Activated CD4-positive, CD25-positive, alpha-beta regulatory T cell (primary cell): Measurements from ENCODE around the gene TBC1D22A.
"Not testable (repeated sequence)": the region's sequence is repeated elsewhere in the genome, so short reads cannot be mapped to it uniquely, and the experiment has no call there.

Experiments
- DNase-seq, 4 experiments: peaks; one replicate each; lab custom pipeline; 2025; lab: John Stamatoyannopoulos, UW

The TBC1D22A gene

GRCh38 chr22:46972901-46973831, 210.7 kb downstream of the TBC1D22A start:
- no peak for DNase-seq

GRCh38 chr22:46974077-46974476, 211.6 kb downstream of the TBC1D22A start:
- DNase-seq = no peak

- DNase-seq = no peak
Measured at GRCh38 chr22:46974631-46975585, 212.5 kb downstream of the TBC1D22A start.

- no peak for DNase-seq
Measured at GRCh38 chr22:46976143-46976542, 213.7 kb downstream of the TBC1D22A start.

GRCh38 chr22:46976598-46976997, 214.1 kb downstream of the TBC1D22A start:
- DNase-seq = no peak

GRCh38 chr22:46977656-46978343, 215.3 kb downstream of the TBC1D22A start:
- DNase-seq = no peak

GRCh38 chr22:46978668-46979067, 216.2 kb downstream of the TBC1D22A start:
- not testable (repeated sequence) for DNase-seq

GRCh38 chr22:46979506-46979905, 217.1 kb downstream of the TBC1D22A start:
- no peak for DNase-seq

- DNase-seq = no peak
Measured at GRCh38 chr22:46980392-46980791, 217.9 kb downstream of the TBC1D22A start.

- DNase-seq = no peak
Measured at GRCh38 chr22:46982635-46983034, 220.2 kb downstream of the TBC1D22A start.

GRCh38 chr22:46983046-46983445, 220.6 kb downstream of the TBC1D22A start:
- no peak for DNase-seq

GRCh38 chr22:46984751-46985506, 222.5 kb downstream of the TBC1D22A start:
- DNase-seq = no peak

GRCh38 chr22:46985507-46985882, 223.0 kb downstream of the TBC1D22A start:
- no peak for DNase-seq

- no peak for DNase-seq
Measured at GRCh38 chr22:46986788-46987187, 224.3 kb downstream of the TBC1D22A start.

GRCh38 chr22:46990937-46991550, 228.6 kb downstream of the TBC1D22A start:
- DNase-seq = no peak

GRCh38 chr22:46991666-46992065, 229.2 kb downstream of the TBC1D22A start:
- no peak for DNase-seq

GRCh38 chr22:46992121-46992731, 229.8 kb downstream of the TBC1D22A start:
- no peak for DNase-seq

- DNase-seq = no peak
Measured at GRCh38 chr22:46993633-46994032, 231.2 kb downstream of the TBC1D22A start.

GRCh38 chr22:46994265-46994664, 231.8 kb downstream of the TBC1D22A start:
- DNase-seq = no peak

- no peak for DNase-seq
Measured at GRCh38 chr22:46994983-46995382, 232.5 kb downstream of the TBC1D22A start.
